Fibroblast of lung (primary cell): ENCODE data around the gene TRIM46. TPM values are rescaled to one million over a fixed set of nuclear protein-coding genes. Genes with fewer than 3 reads are reported as not detected.
"Not testable (repeated sequence)": the region's sequence is repeated elsewhere in the genome, so short reads cannot be mapped to it uniquely, and the experiment has no call there.

Source experiments
- DNase-seq, 2 donors: peaks; one replicate each; pipeline versions ENCODE4 v3.0.0 to v3.0.0-alpha.2; 2010; ENCODE audit warnings: low read depth in 2 of 2
- H2AFZ ChIP-seq: 2 replicates; pipeline ENCODE4 v1.5.1; 2012; ENCODE audit warnings: low read length, control low read depth, inconsistent platforms
- H3K27ac ChIP-seq: 2 replicates; pipeline ENCODE4 v1.5.1; 2011; ENCODE audit warnings: low read length, control low read depth; ENCODE audit not compliant: insufficient read depth
- H3K27me3 ChIP-seq: 2 replicates; pipeline ENCODE4 v1.5.1; 2011; ENCODE audit warnings: mild to moderate bottlenecking, low read length; ENCODE audit not compliant: control insufficient read depth, insufficient read depth
- H3K36me3 ChIP-seq: 2 replicates; pipeline ENCODE4 v1.5.1; 2011; ENCODE audit warnings: low read length; ENCODE audit not compliant: control insufficient read depth, insufficient read depth
- H3K4me1 ChIP-seq: 2 replicates; pipeline ENCODE4 v1.5.1; 2011; ENCODE audit warnings: low read length; ENCODE audit not compliant: control insufficient read depth, insufficient read depth; ENCODE audit errors: extremely low read depth
- H3K4me2 ChIP-seq: 2 replicates; pipeline ENCODE4 v1.5.1; 2011; ENCODE audit warnings: low read length, control low read depth; ENCODE audit not compliant: insufficient read depth; ENCODE audit errors: extremely low read depth
- H3K4me3 ChIP-seq, 4 experiments: fragments of 200-600 bp in 1 of 4; sonication (generic) in 1 of 4; replicated peaks in 1 of 4; 2 replicates each; pipeline ENCODE4 v1.5.1; 2011 to 2016; ENCODE audit warnings: low read length in 4 of 4, low read depth in 3 of 4, mild to moderate bottlenecking in 3 of 4, control low read depth in 2 of 4, inconsistent platforms in 1 of 4, mixed read lengths in 1 of 4; ENCODE audit not compliant: insufficient read depth in 1 of 4; ENCODE audit errors: control extremely low read depth in 1 of 4
- H3K79me2 ChIP-seq: 2 replicates; pipeline ENCODE4 v1.5.1; 2012; ENCODE audit warnings: mild to moderate bottlenecking, low read length, inconsistent platforms; ENCODE audit not compliant: control insufficient read depth, insufficient read depth
- H3K9ac ChIP-seq: 2 replicates; pipeline ENCODE4 v1.5.1; 2011; ENCODE audit warnings: mild to moderate bottlenecking, low read length, control low read depth; ENCODE audit not compliant: insufficient read depth
- H3K9me3 ChIP-seq: 2 replicates; pipeline ENCODE4 v1.5.1; 2012; ENCODE audit warnings: low read depth, low read length; ENCODE audit not compliant: control insufficient read depth, insufficient read depth
- H4K20me1 ChIP-seq: 2 replicates; pipeline ENCODE4 v1.5.1; 2011; ENCODE audit warnings: low read length; ENCODE audit not compliant: control insufficient read depth, insufficient read depth; ENCODE audit errors: extremely low read depth
- EZH2 ChIP-seq: IDR thresholded peaks from 2 replicates; pipeline ENCODE4 v1.5.1; 2012; ENCODE audit warnings: low read length, control low read depth, mild to moderate bottlenecking; ENCODE audit errors: missing control alignments
- polyA plus RNA-seq, 2 donors: library from polyadenylated mRNA; depleted of rRNA in 1 of 2; stranded (reverse) in 1 of 2; unstranded in 1 of 2; fragments of >200 nt; gene quantifications; 2 replicates each; pipeline ENCODE4 v1.2.1, GENCODE V29; 2011 to 2012; ENCODE audit warnings: missing spikeins in 1 of 2
- total RNA-seq: library from RNA; depleted of rRNA; stranded (reverse); fragments of >200 nt; gene quantifications from 2 replicates; pipeline ENCODE4 v1.2.1, GENCODE V29; 2014
- TF ChIP-seq, protein P1 (sequence below), 2 donors: IDR thresholded peaks in 1 of 2; conservative IDR thresholded peaks in 1 of 2; 1 replicate in 1 of 2; 2 replicates in 1 of 2; pipeline ENCODE4 v1.5.1; 2011 to 2012; ENCODE audit warnings: low read length in 2 of 2, control low read depth in 1 of 2, inconsistent platforms in 1 of 2, low read depth in 1 of 2, mild to moderate bottlenecking in 1 of 2

Gene TRIM46
- total and polyA plus RNA-seq, 2 donors (not counting 1 experiment from before 2014, with no cell fraction given) = 1.9 to 4.0 TPM

DNA sequence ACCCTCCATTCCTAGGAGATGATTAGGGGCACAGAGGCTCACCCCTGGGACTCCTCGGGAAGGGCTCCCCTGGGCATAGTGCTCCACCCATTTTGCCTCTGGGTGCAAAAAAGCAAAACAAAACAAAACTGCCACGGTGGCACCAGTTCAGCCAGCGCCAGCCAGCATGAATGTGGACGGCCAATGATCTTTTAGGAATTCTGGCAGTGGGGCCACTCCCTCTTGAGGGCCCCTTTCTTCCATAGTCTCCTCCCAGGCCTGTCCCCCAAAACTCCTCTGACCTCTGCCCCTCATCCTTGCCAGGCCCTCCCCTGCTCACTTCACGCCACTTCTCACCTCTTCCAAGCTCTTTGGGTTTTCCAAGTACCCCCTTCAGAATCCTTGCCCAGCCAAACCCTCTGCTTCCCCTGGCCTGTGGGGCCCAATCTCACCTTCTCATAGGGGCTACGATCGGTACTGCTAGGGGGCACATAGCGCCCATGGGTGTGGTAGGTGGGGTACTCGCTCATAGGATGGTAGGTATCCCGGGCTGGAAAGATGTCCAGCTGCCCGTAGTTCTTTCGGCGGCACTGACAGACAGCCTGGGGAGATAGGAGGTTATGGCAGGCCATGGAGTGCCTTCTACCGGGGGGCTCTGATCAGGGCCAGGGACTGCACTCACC lies 13.3 kb downstream of the TRIM46 start:
- Histone ChIP-seq H2AFZ (no peak overlapping the region), H3K4me3 (no peak overlapping the region), H3K36me3 (peaks cover 2% of the 10 kb centered on the region), H3K9ac (no peak overlapping the region), H3K27ac (no peak overlapping the region), H3K4me1 (no peaks in the 10 kb centered on the region), H4K20me1 (no peaks in the 10 kb centered on the region), H3K9me3 (no peaks in the 10 kb centered on the region), H3K4me2 (no peak overlapping the region), H3K79me2 (no peaks in the 10 kb centered on the region), H3K27me3 (no peaks in the 10 kb centered on the region)
- TF ChIP-seq EZH2 = no peak
- TF ChIP-seq, protein P1, sequence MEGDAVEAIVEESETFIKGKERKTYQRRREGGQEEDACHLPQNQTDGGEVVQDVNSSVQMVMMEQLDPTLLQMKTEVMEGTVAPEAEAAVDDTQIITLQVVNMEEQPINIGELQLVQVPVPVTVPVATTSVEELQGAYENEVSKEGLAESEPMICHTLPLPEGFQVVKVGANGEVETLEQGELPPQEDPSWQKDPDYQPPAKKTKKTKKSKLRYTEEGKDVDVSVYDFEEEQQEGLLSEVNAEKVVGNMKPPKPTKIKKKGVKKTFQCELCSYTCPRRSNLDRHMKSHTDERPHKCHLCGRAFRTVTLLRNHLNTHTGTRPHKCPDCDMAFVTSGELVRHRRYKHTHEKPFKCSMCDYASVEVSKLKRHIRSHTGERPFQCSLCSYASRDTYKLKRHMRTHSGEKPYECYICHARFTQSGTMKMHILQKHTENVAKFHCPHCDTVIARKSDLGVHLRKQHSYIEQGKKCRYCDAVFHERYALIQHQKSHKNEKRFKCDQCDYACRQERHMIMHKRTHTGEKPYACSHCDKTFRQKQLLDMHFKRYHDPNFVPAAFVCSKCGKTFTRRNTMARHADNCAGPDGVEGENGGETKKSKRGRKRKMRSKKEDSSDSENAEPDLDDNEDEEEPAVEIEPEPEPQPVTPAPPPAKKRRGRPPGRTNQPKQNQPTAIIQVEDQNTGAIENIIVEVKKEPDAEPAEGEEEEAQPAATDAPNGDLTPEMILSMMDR (conservative IDR thresholded peaks at IDR 0.05 in 1 of 2, IDR thresholded peaks at IDR 0.05 in 1 of 2; ENCODE audit: low read depth in 1 of 2, low read length in 2 of 2) = no peak
- DNase-seq = no peak

DNA sequence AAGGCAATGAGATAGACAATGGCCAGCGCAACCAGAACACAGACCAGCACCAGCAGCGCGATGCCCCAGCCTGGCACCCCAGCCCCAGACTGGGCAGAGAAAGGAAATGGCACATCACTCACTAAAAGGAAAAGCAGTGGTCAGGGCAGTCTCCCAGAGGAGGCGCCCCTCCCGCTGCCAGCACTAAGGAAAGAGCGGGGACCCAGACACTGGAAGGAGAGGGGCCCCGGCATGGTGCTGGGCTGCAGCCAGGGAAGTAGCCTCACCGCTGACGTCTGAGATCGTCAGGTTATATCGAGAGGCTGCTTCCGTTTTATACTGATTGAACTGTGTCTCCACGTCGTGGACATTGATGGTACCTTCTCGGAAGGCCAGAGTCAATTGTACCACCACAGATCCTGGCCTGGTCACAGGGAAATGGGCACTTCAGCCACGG lies 13.8 kb downstream of the TRIM46 start:
- H3K36me3 ChIP-seq = peaks cover 2% of the 10 kb centered on the region
- no peak overlapping the region for H3K4me3 ChIP-seq
- no peak for DNase-seq
- no peak overlapping the region for H3K4me2 ChIP-seq
- H3K4me1 ChIP-seq = no peaks in the 10 kb centered on the region
- H4K20me1 ChIP-seq = no peaks in the 10 kb centered on the region
- H3K27me3 ChIP-seq = no peaks in the 10 kb centered on the region
- no peaks in the 10 kb centered on the region for H3K9me3 ChIP-seq
- no peak overlapping the region for H3K27ac ChIP-seq
- H2AFZ ChIP-seq = no peak overlapping the region
- H3K79me2 ChIP-seq = no peaks in the 10 kb centered on the region
- H3K9ac ChIP-seq = no peak overlapping the region
- TF ChIP-seq, protein P1 (conservative IDR thresholded peaks at IDR 0.05 in 1 of 2, IDR thresholded peaks at IDR 0.05 in 1 of 2; ENCODE audit: low read depth in 1 of 2, low read length in 2 of 2) = no peak
- TF ChIP-seq EZH2 = no peak

- Histone ChIP-seq H3K27ac (no peak overlapping the region), H4K20me1 (no peaks in the 10 kb centered on the region), H2AFZ (no peak overlapping the region), H3K9me3 (no peaks in the 10 kb centered on the region), H3K27me3 (no peaks in the 10 kb centered on the region), H3K9ac (no peak overlapping the region), H3K79me2 (no peaks in the 10 kb centered on the region), H3K4me2 (no peak overlapping the region), H3K36me3 (peaks cover 2% of the 10 kb centered on the region), H3K4me1 (peaks cover 3% of the 10 kb centered on the region), H3K4me3 (no peak overlapping the region)
- DNase-seq = no peak
- no peak for TF ChIP-seq EZH2
- TF ChIP-seq, protein P1 (conservative IDR thresholded peaks at IDR 0.05 in 1 of 2, IDR thresholded peaks at IDR 0.05 in 1 of 2; ENCODE audit: low read depth in 1 of 2, low read length in 2 of 2) = no peak
Measured at GRCh38 chr1:155188268-155188667, 14.6 kb downstream of the TRIM46 start.

- not testable (repeated sequence) for H4K20me1 ChIP-seq, DNase-seq, H3K9ac ChIP-seq, H3K27ac ChIP-seq, H2AFZ ChIP-seq, H3K79me2 ChIP-seq, H3K36me3 ChIP-seq, H3K27me3 ChIP-seq, H3K4me3 ChIP-seq, H3K9me3 ChIP-seq, H3K4me2 ChIP-seq
- H3K4me1 ChIP-seq = peaks cover 12% of the 10 kb centered on the region
Measured at GRCh38 chr1:155189926-155190325, 16.3 kb downstream of the TRIM46 start.
